IMR-90 (cell line): ENCODE data around the gene CPNE4. TPM values are rescaled to one million over a fixed set of nuclear protein-coding genes. Genes with fewer than 3 reads are reported as not detected.

Experiments
- ATAC-seq: fragments of 200-7000 bp; cut with Tn5 transposase; 2 replicates; pipeline ENCODE4 v1.9.1; 2020; ENCODE audit warnings: low read depth, mild to moderate bottlenecking, moderate library complexity
- BruUV-seq: library from RNA; stranded (reverse); fragments of 400-500 nt; replicated peaks from 2 replicates; lab custom pipeline; 2021; lab: Mats Ljungman, UMichigan
- CTCF ChIA-PET: fragments of 300-600 bp; formaldehyde crosslinking; extraction: SDS; loops from one replicate; lab custom pipeline; 2021; ENCODE audit warnings: antibody characterized with exemption; lab: Yijun Ruan, JAX
- POLR2A ChIA-PET: fragments of 300-600 bp; sonication (Branson Sonifier 250); formaldehyde crosslinking; loops from one replicate; lab custom pipeline; 2022; ENCODE audit warnings: antibody characterized with exemption; ENCODE audit not compliant: unreplicated experiment; lab: Charles Lee
- DNase-seq: peaks from one replicate; pipeline ENCODE4 v3.0.0; 2013
- H2AFZ ChIP-seq: replicated peaks from 2 replicates; pipeline ENCODE3; 2013; ENCODE audit warnings: low read length, mild to moderate bottlenecking; ENCODE audit not compliant: poor library complexity
- H2AK5ac ChIP-seq: 2 replicates; pipeline ENCODE4 v1.6.1; 2013; ENCODE audit warnings: low read depth, low read length, inconsistent platforms
- H2AK9ac ChIP-seq: replicated peaks from 2 replicates; pipeline ENCODE3; 2013; ENCODE audit warnings: mild to moderate bottlenecking, low read depth, low read length, moderate library complexity; ENCODE audit not compliant: poor library complexity
- H2BK120ac ChIP-seq: 2 replicates; pipeline ENCODE4 v1.6.1; 2013; ENCODE audit warnings: low read depth, low read length, inconsistent platforms
- H2BK15ac ChIP-seq: 3 replicates; pipeline ENCODE4 v1.6.1; 2013; ENCODE audit warnings: low read depth, low read length, inconsistent platforms
- H2BK20ac ChIP-seq: 2 replicates; pipeline ENCODE4 v1.6.1; 2013; ENCODE audit warnings: low read depth, mild to moderate bottlenecking, inconsistent platforms, low read length, moderate library complexity
- H2BK5ac ChIP-seq: 2 replicates; pipeline ENCODE4 v1.6.1; 2013; ENCODE audit warnings: mild to moderate bottlenecking, low read depth, low read length, inconsistent platforms; ENCODE audit not compliant: poor library complexity, severe bottlenecking
- H3K14ac ChIP-seq: replicated peaks from 2 replicates; pipeline ENCODE4 v1.6.1; 2013; ENCODE audit warnings: low read depth, low read length, inconsistent platforms
- H3K18ac ChIP-seq: 2 replicates; pipeline ENCODE4 v1.6.1; 2013; ENCODE audit warnings: low read depth, low read length, control low read depth
- H3K23ac ChIP-seq: 2 replicates; pipeline ENCODE4 v1.6.1; 2013; ENCODE audit warnings: low read depth, low read length, inconsistent platforms
- H3K27ac ChIP-seq: 2 replicates; pipeline ENCODE4 v1.5.1; 2013; ENCODE audit warnings: mild to moderate bottlenecking, control low read depth, low read length; ENCODE audit not compliant: insufficient read depth
- H3K27me3 ChIP-seq: 2 replicates; pipeline ENCODE4 v1.6.1; 2013; ENCODE audit warnings: low read length; ENCODE audit not compliant: control insufficient read depth, insufficient read depth
- H3K36me3 ChIP-seq: 2 replicates; pipeline ENCODE4 v1.6.1; 2013; ENCODE audit warnings: low read length, mixed read lengths; ENCODE audit not compliant: control insufficient read depth, insufficient read depth
- H3K4ac ChIP-seq: 2 replicates; pipeline ENCODE4 v1.6.1; 2013; ENCODE audit warnings: low read depth, low read length, inconsistent platforms
- H3K4me1 ChIP-seq: 2 replicates; pipeline ENCODE4 v1.6.1; 2013; ENCODE audit warnings: low read length, mixed read lengths; ENCODE audit not compliant: control insufficient read depth, insufficient read depth
- H3K4me2 ChIP-seq: 2 replicates; pipeline ENCODE4 v1.6.1; 2013; ENCODE audit warnings: low read depth, mild to moderate bottlenecking, control low read depth, low read length, moderate library complexity
- H3K4me3 ChIP-seq: 2 replicates; pipeline ENCODE4 v1.5.1; 2013; ENCODE audit warnings: low read depth, mild to moderate bottlenecking, control low read depth, low read length, moderate library complexity; ENCODE audit not compliant: insufficient read depth
- H3K56ac ChIP-seq: 2 replicates; pipeline ENCODE4 v1.6.1; 2013; ENCODE audit warnings: low read length, inconsistent platforms; ENCODE audit not compliant: insufficient read depth; ENCODE audit errors: extremely low read depth
- H3K79me1 ChIP-seq, 2 experiments: 2 replicates each; pipeline ENCODE4 v1.6.1; 2013; ENCODE audit warnings: low read length in 2 of 2, inconsistent platforms in 1 of 2, low read depth in 1 of 2
- H3K9ac ChIP-seq: 2 replicates; pipeline ENCODE4 v1.6.1; 2013; ENCODE audit warnings: low read depth, low read length, control low read depth
- H3K9me1 ChIP-seq: 2 replicates; pipeline ENCODE4 v1.6.1; 2013; ENCODE audit warnings: low read length, inconsistent platforms; ENCODE audit not compliant: insufficient read depth
- H3K9me3 ChIP-seq: 2 replicates; pipeline ENCODE4 v1.6.1; 2013; ENCODE audit warnings: low read length; ENCODE audit not compliant: control insufficient read depth, insufficient read depth
- H4K20me1 ChIP-seq: 2 replicates; pipeline ENCODE4 v1.6.1; 2013; ENCODE audit warnings: low read length, inconsistent platforms; ENCODE audit not compliant: insufficient read depth
- H4K5ac ChIP-seq: 2 replicates; pipeline ENCODE4 v1.6.1; 2013; ENCODE audit warnings: mild to moderate bottlenecking, low read depth, low read length, control low read depth
- H4K8ac ChIP-seq, 2 experiments: 2 replicates each; pipeline ENCODE4 v1.6.1; 2013; ENCODE audit warnings: low read depth in 2 of 2, low read length in 2 of 2, control low read depth in 1 of 2, inconsistent platforms in 1 of 2
- H4K91ac ChIP-seq: 2 replicates; pipeline ENCODE4 v1.6.1; 2013; ENCODE audit warnings: low read depth, low read length, inconsistent platforms; ENCODE audit not compliant: insufficient read depth
- BHLHE40 ChIP-seq: fragments of 150-350 bp; IDR thresholded peaks from 2 replicates; pipeline ENCODE4 v1.6.1; 2016; ENCODE audit warnings: mild to moderate bottlenecking, low read depth, low read length
- CEBPB ChIP-seq: IDR thresholded peaks from 2 replicates; pipeline ENCODE4 v1.6.1; 2012; ENCODE audit warnings: low read depth, low read length, improper control_type of control experiment
- CHD1 ChIP-seq: IDR thresholded peaks from 2 replicates; pipeline ENCODE4 v1.6.1; 2012; ENCODE audit warnings: low read depth, low read length, improper control_type of control experiment
- FOS ChIP-seq: fragments of 150-350 bp; IDR thresholded peaks from 2 replicates; pipeline ENCODE4 v1.6.1; 2016; ENCODE audit warnings: low read depth, low read length
- MAFK ChIP-seq: IDR thresholded peaks from 2 replicates; pipeline ENCODE4 v1.6.1; 2012; ENCODE audit warnings: low read depth, low read length, improper control_type of control experiment
- MXI1 ChIP-seq: IDR thresholded peaks from 2 replicates; pipeline ENCODE4 v1.6.1; 2012; ENCODE audit warnings: low read depth, mild to moderate bottlenecking, low read length, moderate library complexity, borderline replicate concordance
- POLR2A ChIP-seq: IDR thresholded peaks from 2 replicates; pipeline ENCODE4 v1.6.1; 2012; ENCODE audit warnings: mild to moderate bottlenecking, low read depth, low read length
- RAD21 ChIP-seq: IDR thresholded peaks from 2 replicates; pipeline ENCODE4 v1.6.1; 2012; ENCODE audit warnings: low read length, improper control_type of control experiment
- RFX5 ChIP-seq: IDR thresholded peaks from 2 replicates; pipeline ENCODE4 v1.8.0; 2012; ENCODE audit warnings: low read depth, mild to moderate bottlenecking, low read length, moderate library complexity
- WGBS, 2 experiments: methylation state at CpG; one replicate each; pipeline versions ENCODE4 v1.1.5 to v1.1.7; 2013; ENCODE audit warnings: missing lambda C conversion rate in 2 of 2; ENCODE audit not compliant: insufficient read length in 1 of 2; ENCODE audit errors: extremely low coverage in 2 of 2; 5-methylcytosine and 5-hydroxymethylcytosine counted together
- dilution Hi-C: fragments of 300-500 bp; cut with HindIII; formaldehyde crosslinking; loops from one replicate; pipeline ENCODE4 v1.14.3; 2018; ENCODE audit warnings: low sequenced_read_pairs; ENCODE audit not compliant: unreplicated experiment
- in situ Hi-C: fragments of 300-500 bp; cut with MboI; formaldehyde crosslinking; loops from 3 replicates; pipeline ENCODE4 v1.14.3; 2019; ENCODE audit warnings: low sequenced_read_pairs, inconsistent platforms, mixed read lengths
- intact Hi-C: fragments of 100-400 bp; cut with micrococcal nuclease; formaldehyde crosslinking; loops from 2 replicates; pipeline ENCODE4 v1.10.0; 2022
- polyA plus RNA-seq, 3 experiments: library from polyadenylated mRNA; depleted of rRNA; stranded (reverse); fragments of >200 nt; gene quantifications; 2 replicates each; pipeline ENCODE4 v1.2.3, GENCODE V29; 2012; ENCODE audit warnings: low replicate concordance in 1 of 3
- total RNA-seq: library from RNA; depleted of rRNA; stranded (reverse); fragments of >200 nt; gene quantifications from 2 replicates; pipeline ENCODE4 v1.2.3, GENCODE V29; 2012
- TF ChIP-seq, protein P1 (sequence below): fragments of 150-350 bp; IDR thresholded peaks from 2 replicates; pipeline ENCODE4 v1.6.1; 2017; ENCODE audit warnings: mild to moderate bottlenecking, antibody characterized with exemption, low read length, low read depth
- TF ChIP-seq, protein P2 (sequence below): fragments of 150-350 bp; IDR thresholded peaks from 2 replicates; pipeline ENCODE4 v1.6.1; 2016; ENCODE audit warnings: low read depth, mild to moderate bottlenecking, low read length, moderate library complexity, borderline replicate concordance

Gene CPNE4
- total and polyA plus RNA-seq, 2 of the 4 experiments (the other 2 are of a cell fraction): not detected

DNA sequence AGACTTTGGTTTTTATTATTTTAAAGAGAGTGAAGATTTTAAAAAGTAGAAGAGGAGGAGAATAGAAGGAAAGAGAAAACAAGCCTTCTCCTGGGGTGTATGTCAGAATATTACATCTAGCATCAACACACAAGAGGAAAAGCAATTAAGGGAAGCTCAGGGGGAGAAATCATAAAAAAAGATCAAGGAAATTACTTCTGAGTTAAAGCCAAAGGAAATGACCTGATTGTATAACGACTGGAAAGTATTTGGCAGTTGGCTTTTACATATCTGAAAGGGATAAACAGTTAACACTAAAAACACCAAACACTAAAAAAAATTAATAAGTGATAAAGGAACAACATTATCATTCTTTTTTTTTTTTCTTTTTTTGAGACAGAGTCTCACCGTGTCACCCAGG, 58.4 kb downstream of the CPNE4 start:
- Histone ChIP-seq H2AK5ac (no peak overlapping the region), H3K4me3 (no peak overlapping the region), H3K56ac (no peak overlapping the region), H2AK9ac (no peak overlapping the region), H4K8ac (no peak overlapping the region), H3K79me1 (no peaks in the 10 kb centered on the region), H4K20me1 (no peaks in the 10 kb centered on the region), H2BK5ac (no peak overlapping the region), H3K9me1 (no peaks in the 10 kb centered on the region), H3K9ac (no peak overlapping the region), H3K36me3 (no peaks in the 10 kb centered on the region), H3K9me3 (no peaks in the 10 kb centered on the region), H3K4ac (no peak overlapping the region), H4K91ac (no peak overlapping the region), H3K23ac (no peak overlapping the region), H4K5ac (no peak overlapping the region), H3K27me3 (no peaks in the 10 kb centered on the region), H2BK20ac (no peak overlapping the region), H2AFZ (no peak overlapping the region), H3K18ac (no peak overlapping the region), H3K4me1 (no peaks in the 10 kb centered on the region), H2BK15ac (no peak overlapping the region), H3K4me2 (no peak overlapping the region), H2BK120ac (no peak overlapping the region), H3K14ac (no peak overlapping the region), H3K27ac (no peak overlapping the region)
- DNase-seq: no peak
- intact Hi-C loops (no loop called here), dilution Hi-C loops (no loop called here), in situ Hi-C loops (no loop called here)
- TF ChIP-seq CEBPB: no peak
- TF ChIP-seq, protein P1, sequence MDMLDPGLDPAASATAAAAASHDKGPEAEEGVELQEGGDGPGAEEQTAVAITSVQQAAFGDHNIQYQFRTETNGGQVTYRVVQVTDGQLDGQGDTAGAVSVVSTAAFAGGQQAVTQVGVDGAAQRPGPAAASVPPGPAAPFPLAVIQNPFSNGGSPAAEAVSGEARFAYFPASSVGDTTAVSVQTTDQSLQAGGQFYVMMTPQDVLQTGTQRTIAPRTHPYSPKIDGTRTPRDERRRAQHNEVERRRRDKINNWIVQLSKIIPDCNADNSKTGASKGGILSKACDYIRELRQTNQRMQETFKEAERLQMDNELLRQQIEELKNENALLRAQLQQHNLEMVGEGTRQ: no peak
- no peak for TF ChIP-seq RAD21
- no peak for TF ChIP-seq POLR2A
- TF ChIP-seq FOS: no peak
- TF ChIP-seq CHD1: no peak
- TF ChIP-seq, protein P2, sequence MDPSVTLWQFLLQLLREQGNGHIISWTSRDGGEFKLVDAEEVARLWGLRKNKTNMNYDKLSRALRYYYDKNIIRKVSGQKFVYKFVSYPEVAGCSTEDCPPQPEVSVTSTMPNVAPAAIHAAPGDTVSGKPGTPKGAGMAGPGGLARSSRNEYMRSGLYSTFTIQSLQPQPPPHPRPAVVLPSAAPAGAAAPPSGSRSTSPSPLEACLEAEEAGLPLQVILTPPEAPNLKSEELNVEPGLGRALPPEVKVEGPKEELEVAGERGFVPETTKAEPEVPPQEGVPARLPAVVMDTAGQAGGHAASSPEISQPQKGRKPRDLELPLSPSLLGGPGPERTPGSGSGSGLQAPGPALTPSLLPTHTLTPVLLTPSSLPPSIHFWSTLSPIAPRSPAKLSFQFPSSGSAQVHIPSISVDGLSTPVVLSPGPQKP: no peak
- no peak for TF ChIP-seq MAFK
- no peak for TF ChIP-seq MXI1
- no peak for TF ChIP-seq RFX5
- no peak for TF ChIP-seq BHLHE40
- no CpG with 5 or more reads among the region's 2 CpGs for WGBS, 2 experiments
- BruUV-seq: no TSS peak
- ChIA-PET CTCF (interaction anchor here (0.7 kb wide), 1 partner anchor 560 kb away, joined by 6 read pairs; no protein-coding TSS in a partner anchor), POLR2A (no interaction called here)
- no peak for ATAC-seq
